HG03139 (cell line): Measurements from ENCODE around the gene HSD17B12.

Source experiments
- ATAC-seq: cut with Tn5 transposase; IDR thresholded peaks from one replicate; pipeline ENCODE4 v1.9.1; 2021; ENCODE audit not compliant: unreplicated experiment

The HSD17B12 gene

DNA sequence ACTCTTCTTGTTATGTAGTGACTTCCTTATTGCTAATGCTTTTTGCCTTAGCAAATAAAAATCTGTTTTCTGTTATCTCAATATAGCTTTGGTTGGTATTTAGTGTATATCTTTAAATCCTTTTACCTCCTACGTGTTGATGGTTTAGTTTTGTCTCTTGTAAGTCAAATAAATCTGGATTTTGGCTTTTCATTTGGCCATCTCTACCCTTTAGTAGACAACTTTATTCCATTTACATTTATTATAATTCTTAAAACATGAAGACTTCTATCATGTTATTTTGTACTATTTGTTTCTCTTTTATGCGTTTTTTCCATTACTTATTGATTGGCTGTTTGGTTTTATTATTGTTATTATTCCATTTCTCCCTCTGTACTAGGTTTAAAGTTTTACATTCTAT lies 180.6 kb downstream of the HSD17B12 start:
- ATAC-seq = no peak

- no peak for ATAC-seq
Measured at GRCh38 chr11:43866520-43866919, 186.0 kb downstream of the HSD17B12 start.

GRCh38 chr11:43866969-43867368 lies 186.4 kb downstream of the HSD17B12 start:
- no peak for ATAC-seq

DNA sequence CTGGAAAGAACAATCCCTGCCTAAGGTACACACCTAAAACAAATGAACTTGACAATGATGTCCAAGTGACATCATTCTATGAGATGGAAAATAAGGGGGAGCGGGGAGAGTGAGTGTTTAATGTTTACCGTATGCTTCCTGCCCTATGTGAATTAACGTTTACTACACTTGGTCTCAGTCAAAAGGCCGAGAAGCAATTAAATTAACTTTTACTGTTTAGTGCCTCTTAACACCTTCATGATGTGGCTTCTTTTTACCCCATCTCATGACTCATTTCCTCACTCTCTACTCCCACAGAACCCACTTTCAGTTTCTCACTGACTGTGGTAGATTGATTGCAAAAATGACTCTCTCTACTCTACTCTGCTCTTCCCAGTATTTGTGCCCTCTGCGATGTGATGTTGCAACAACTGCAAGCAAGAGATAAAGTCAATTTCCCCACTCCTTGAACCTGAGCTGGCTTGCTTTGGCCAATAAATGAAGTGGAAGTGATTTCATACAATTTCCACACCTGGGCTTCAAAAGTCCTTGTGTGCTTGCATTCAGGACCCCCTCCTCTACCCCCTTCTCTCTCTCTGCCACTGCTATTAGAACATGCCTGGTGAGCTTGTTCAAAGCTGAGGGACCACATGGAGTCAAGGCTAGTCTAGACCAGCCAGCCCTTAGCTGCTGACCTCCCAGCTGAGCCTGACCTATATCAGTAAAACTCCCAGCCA lies 188.5 kb downstream of the HSD17B12 start:
- peak; percentile 100 for ATAC-seq

GRCh38 chr11:43871051-43871450 lies 190.5 kb downstream of the HSD17B12 start:
- no peak for ATAC-seq

GRCh38 chr11:43872995-43873394 lies 192.5 kb downstream of the HSD17B12 start:
- no peak for ATAC-seq

- ATAC-seq = no peak
Measured at GRCh38 chr11:43874078-43874477, 193.5 kb downstream of the HSD17B12 start.

GRCh38 chr11:43874738-43875137 lies 194.2 kb downstream of the HSD17B12 start:
- peak; percentile 81 for ATAC-seq

DNA sequence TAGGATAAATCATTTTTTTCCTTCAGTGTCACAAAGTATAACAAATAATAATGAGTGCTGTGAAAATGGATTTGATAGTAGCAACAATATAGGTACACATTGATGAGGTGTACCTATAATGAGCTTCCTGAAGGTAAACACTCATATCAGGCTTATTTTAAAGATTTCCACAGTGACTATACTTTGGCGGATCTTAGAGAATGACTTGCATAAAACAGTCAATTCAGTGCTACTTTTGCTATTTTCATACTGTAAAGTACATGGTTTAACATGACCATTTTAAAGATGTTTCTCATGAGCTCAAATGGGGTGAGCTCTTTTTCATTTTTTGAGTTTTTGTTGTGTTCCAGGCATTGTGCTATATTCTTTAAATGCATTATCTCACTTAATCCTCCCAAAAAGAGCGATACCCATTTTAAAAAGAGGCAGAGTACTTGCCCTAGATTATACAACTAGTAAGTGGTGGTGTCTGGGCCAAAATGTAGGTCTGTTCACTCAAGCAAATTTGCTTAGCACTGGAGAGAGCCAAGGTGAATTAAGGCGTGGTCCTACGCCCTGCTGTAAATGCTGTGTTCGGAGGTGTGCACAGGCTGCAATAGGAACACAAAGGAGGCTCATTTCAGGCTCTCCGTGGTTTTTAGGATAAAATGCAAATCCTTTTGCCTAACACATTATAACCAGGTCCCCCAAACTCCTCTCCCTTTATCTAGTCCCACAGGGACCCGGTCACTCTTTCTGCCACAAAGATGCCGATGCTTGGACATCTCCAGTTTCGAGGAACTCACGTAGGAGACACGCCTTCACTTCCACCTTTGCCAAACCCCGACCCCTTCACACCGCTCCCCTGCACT lies 199.5 kb downstream of the HSD17B12 start:
- ATAC-seq = no peak

- ATAC-seq = peak; percentile 97
Measured at GRCh38 chr11:43880640-43881159, 200.2 kb downstream of the HSD17B12 start, which contains the start of gene ALKBH3. ALKBH3 (plus strand) TSS chr11:43880831; CDS start chr11:43882653, 1,822 bp downstream.

DNA sequence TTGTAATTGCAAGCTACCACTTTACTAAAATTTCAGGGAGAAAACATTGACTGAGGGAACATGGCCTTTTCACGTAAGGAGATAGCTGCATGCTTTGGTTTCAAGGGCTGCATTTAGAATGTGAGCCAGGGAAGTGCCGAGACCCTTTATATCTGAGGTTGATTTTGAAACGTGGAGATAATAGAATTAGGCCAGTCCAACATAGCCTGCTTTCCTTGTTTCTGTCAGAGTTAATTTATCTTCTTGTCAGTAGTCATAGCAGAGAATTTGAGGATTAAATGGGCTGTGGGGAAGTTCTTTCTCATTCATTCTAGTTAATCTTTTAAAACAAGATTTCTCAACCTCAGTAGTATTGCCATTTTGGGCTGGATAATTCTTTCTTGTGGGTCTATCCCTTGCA lies 212.3 kb downstream of the HSD17B12 start:
- no peak for ATAC-seq

DNA sequence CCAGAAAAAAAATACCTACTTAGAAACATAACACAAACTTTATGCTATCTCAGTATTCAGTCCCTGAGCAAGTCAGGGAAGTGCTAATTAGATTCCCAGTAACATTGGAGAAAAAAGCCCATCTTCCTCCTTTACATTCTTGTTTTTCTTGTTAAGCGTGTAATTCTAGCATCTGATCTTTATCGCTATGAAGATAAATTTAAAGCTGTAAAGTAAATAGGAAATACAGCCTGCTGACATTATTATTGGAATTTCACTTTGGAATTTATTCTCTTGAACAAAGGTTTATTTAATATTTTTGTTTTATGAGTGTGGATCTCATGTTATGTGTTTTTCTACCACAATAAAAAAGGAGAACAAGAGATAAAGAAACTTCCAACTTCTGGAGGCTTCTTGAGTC lies 214.0 kb downstream of the HSD17B12 start:
- no peak for ATAC-seq

GRCh38 chr11:43895601-43896000 lies 215.1 kb downstream of the HSD17B12 start:
- ATAC-seq = no peak

DNA sequence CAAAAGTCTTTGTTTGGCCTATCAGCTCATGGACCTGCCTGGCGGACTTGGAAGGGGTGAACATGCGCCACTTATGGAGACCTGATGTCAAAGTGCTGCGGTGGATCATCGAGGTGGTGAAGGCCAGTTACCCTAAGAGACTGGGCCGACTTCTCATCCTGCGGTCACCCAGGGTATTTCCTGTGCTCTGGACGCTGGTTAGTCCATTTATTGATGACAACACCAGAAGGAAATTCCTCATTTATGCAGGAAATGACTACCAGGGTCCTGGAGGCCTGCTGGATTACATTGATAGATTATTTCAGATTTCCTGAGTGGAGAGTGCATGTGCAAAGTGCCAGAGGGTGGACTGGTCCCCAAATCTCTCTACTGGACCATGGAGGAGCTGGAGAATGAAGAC lies 218.0 kb downstream of the HSD17B12 start:
- no peak for ATAC-seq

DNA sequence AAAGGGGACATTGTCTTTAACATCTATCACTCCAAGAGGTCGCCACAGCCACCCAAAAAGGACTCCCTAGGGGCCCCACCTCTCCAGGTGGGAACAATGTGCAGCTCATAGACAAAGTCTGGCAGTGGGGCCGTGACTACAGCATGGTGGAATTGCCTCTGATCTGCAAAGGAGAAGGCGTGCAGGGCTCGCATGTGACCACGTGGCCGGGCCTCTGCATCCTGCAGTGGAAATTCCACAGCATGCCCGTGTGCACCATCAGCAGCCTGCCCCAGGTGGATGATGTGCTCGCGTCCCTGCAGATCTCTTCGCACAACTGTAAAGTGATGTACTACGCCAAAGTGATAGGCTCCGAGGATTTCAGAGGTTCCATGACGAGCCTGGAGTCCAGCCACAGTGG lies 218.6 kb downstream of the HSD17B12 start:
- ATAC-seq = no peak

- no peak for ATAC-seq
Measured at GRCh38 chr11:43901551-43901950, 221.0 kb downstream of the HSD17B12 start.

- no peak for ATAC-seq
Measured at GRCh38 chr11:43903078-43903477, 222.5 kb downstream of the HSD17B12 start.

DNA sequence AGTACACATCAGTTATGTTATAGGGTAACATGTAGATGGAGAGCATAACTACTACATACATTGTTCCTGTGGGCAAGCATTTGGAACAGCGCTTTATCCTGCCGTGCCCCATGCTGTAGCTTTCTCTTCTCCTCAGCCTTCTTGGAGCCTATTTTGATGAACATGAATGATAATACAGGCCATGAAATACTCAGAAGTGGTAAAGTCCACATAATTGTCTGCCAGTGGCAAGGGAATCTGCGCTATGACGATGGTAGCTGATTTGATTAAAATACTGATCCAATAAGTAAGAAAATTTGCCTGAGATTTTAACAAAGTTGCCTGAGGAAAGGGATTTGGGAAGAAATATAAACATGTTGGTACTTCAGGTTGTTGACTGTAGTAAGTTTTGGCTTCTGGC lies 223.4 kb downstream of the HSD17B12 start:
- ATAC-seq = no peak

DNA sequence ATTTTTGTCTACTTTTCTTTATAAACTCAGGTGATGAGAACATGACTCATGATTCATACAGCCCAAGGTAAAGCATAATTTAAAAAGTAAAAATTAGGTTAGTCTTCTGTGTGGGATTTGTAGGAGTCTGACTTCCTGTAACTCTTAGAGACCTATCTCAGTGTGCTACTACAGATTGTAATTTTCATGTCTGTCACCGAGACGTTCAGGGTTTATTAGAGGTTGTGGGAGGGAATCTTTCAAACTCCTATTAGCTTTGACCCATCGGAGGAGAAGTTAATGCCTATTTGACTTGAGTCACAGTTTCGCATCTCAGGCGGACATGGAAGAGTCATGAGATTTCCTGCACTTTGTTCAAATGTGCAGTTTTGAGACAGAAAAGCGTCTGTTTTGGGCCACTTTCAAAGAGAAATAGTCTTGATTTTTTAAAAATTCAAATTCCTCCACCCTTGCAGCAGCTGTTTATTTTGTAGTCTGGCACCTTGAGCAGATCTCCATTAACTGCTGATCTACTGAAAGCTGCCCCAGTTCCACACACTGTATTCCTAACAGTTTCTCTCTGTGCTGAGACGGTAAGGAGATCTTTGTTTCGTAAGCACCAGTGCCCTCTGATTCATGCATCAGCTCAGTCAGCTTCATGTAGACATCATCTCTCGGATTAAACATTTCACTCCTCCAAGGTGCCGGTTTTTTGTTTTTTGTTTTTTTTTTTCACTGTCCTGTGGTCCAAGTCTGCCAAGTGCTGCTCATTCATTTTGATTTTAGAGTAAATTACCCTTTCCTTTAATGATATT lies 224.4 kb downstream of the HSD17B12 start:
- ATAC-seq = no peak

DNA sequence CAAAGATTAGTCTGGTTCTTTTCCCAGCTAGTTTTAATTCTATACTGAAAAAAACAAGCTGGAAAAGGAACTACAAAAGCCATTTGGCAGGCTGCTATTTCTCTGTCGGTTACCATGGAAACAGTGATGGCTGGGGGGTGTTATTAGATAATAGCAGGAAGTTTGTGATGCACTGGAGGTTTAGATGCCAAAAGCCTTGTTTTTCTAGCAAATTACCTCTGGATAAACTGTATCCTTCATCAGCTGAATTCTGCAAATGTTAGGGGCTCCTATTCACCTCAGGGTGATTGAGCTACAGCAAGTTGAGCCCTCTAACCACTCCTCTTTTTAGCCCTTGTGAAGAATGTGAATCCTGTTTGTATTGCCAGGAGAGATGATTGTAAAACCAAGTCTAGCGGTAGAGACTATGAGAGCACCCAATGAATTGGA lies 225.3 kb downstream of the HSD17B12 start:
- ATAC-seq = no peak
